GM12864 (cell line): ENCODE results near the gene SMKR1.

Source experiments
- DNase-seq: peaks from one replicate; pipeline ENCODE4 v3.0.0-alpha.2; 2011; ENCODE audit warnings: low read depth
- H3K4me3 ChIP-seq: 2 replicates; pipeline ENCODE4 v1.5.1; 2011; ENCODE audit warnings: mild to moderate bottlenecking, low read depth, low read length, control low read depth
- TF ChIP-seq, protein P1 (sequence below): IDR thresholded peaks from 2 replicates; pipeline ENCODE4 v1.5.1; 2011; ENCODE audit warnings: low read depth, mild to moderate bottlenecking, moderate library complexity, low read length, control low read depth, inconsistent platforms; ENCODE audit errors: missing control alignments

SMKR1 gene

DNA sequence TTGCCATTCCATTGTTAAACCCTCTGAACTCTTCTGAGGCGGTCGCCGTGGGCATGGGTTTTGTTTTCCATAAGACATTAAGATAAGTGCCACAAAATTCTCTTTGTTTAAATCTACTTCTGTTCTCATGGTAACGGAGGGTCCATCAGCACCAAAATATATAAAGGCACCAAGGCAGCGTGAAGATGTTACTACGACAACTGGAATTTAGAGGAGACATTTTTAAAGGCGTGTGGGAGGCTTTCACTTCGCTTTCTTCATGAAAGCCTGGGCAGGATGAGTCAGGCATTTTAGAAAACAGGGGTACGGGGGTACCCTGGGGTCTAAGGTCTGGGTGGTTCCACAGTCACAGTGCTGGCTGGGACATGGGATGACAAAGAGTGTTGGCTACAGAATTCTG lies 34.0 kb downstream of the SMKR1 start:
- TF ChIP-seq, protein P1, sequence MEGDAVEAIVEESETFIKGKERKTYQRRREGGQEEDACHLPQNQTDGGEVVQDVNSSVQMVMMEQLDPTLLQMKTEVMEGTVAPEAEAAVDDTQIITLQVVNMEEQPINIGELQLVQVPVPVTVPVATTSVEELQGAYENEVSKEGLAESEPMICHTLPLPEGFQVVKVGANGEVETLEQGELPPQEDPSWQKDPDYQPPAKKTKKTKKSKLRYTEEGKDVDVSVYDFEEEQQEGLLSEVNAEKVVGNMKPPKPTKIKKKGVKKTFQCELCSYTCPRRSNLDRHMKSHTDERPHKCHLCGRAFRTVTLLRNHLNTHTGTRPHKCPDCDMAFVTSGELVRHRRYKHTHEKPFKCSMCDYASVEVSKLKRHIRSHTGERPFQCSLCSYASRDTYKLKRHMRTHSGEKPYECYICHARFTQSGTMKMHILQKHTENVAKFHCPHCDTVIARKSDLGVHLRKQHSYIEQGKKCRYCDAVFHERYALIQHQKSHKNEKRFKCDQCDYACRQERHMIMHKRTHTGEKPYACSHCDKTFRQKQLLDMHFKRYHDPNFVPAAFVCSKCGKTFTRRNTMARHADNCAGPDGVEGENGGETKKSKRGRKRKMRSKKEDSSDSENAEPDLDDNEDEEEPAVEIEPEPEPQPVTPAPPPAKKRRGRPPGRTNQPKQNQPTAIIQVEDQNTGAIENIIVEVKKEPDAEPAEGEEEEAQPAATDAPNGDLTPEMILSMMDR: no peak
- no peak for DNase-seq
- H3K4me3 ChIP-seq: no peak overlapping the region

DNA sequence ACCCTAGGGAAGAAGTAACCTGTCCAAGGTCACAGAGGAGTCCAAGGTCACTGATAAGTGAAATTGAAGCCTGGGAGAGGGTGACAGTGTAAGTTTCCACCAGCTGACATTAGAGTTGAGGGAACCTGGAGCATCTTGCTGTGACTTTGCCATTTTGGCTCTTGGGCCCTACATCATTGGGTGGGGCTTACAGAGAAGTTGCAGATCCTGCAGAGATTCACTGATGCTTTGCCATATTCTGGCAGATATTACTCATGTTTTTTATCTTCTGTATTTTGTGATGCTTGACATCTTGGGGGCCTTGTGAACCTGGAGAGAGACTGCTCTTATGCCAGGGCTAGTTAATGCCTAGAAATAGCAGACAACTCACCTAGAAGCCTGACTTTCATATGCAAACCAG lies 36.5 kb downstream of the SMKR1 start:
- no peak overlapping the region for H3K4me3 ChIP-seq
- TF ChIP-seq, protein P1: no peak

DNA sequence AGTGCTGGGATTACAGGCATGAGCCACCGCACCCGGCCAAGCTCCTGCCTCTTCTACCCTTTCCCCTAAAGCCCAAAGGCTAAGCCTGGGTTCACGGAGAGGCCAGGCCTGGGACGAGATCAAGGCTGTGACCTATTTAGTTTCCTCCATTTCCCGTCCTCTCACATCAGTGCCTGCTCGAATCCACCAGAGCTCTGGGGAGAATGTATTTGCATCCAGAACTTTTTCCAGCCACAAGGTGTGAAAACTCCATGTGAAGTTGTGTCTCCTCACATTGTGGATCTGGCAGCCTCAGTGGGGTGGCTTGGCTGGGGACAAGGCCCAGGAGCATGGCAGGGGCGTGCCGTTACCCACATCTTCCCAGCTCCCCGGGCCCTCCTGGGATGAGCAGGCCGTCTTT lies 38.0 kb downstream of the SMKR1 start:
- TF ChIP-seq, protein P1: no peak
- no peak overlapping the region for H3K4me3 ChIP-seq
- no peak for DNase-seq

More for the DNA sequence above, 36.5 kb downstream of the SMKR1 start:
- no peak for DNase-seq

DNA sequence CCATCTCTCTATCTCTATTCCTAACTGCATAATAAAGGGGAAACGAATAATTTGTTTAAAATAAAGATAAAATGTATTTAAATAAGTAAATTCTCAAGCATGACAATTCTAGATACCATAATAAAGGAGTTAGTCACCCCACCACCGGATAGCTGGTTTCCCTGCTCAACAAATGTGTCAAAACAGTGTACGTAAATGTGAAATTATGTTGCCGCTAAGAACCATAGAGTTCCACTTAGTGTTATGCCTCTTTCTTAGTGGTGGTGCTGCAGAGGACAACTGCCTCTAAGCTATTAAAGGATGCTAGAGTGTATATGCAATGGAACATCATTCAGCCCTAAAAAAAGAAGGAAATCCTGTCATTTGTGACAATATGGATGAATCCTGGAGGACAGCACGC lies 42.4 kb downstream of the SMKR1 start:
- no peak overlapping the region for H3K4me3 ChIP-seq
- DNase-seq: no peak
- TF ChIP-seq, protein P1: no peak

DNA sequence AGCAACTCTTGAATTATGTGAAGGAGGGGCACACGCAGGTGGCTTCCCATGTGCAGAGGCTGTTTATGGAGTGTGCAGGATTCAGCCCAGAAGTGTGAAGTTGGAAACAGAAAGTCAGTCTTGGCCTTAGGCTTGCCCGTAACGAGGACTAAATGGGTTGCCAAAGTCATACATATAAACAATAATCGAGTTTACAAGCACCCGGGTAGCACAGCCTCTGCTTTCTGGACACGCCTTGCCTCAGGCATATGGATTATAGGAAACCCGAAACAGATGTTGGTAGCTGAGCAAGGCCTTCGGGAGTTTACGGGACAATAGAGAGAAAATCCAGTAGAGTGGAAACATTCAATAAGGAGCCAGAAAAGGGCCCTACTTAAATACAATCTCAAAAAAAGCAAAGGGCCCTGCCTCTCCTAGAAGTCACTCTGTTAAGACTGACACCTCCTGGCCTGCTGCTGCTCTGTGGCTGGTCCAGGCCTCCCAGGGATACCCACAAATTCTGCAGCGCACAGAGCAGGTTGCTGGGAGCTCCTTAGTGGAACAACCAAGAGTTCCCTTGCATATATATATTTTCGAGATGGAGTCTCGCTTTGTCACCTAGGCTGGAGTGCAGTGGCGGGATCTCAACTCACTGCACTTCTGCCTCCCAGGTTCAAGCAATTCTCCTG lies 48.5 kb downstream of the SMKR1 start:
- H3K4me3 ChIP-seq: no peak overlapping the region
- DNase-seq: no peak
- TF ChIP-seq, protein P1: no peak

DNA sequence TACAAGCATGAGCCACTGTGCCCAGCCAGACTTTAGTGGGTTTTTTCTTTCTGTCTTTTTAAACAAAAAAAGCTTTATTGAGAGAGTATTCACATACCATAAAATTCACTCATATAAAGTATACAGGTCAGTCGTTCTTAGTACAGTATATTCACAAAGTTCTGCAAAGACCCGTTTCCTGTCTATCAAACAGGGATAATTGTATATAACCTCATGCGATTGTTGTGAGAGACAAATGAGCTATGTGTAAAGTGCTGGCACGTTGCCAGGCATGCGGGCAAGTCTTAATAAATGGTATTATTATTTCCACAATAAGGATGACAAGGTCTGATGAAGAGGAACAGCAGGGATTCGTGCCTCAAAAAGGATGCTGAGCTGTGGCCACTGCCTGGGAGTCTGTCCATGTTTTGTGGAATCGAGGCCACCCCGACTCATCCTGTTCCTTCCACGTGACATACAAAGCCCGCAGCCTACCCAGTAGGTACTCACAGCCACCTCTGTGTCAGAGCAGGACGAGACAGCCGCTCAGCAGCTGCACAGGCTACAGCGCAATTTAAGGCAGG lies 51.6 kb downstream of the SMKR1 start:
- no peak for DNase-seq
- TF ChIP-seq, protein P1: no peak
- no peak overlapping the region for H3K4me3 ChIP-seq

DNA sequence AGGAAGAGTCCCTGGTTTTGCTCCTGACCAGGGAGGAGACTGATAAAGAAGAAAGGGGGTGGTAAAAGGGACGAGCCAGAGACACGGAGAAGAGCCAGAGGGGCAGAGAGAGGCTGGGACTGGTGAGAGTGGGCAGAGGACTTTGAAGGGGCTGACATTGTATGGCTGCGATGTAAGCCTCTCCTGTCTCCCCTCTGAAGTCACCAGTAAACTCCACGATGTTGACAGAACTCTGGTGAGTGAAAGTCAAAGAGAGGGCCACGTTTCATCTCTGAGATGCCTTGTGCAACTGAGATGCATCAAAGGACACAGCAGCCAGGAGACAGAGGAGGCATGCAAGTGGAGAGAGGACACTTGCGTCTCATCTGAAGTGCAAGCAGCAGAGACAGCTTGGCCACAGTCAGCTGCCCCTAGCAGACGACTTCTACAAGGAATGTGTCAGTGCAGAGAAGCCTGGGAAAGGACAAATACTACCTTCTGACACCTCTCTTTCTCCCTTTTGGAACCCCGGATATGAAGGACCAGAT lies 54.3 kb downstream of the SMKR1 start:
- no peak overlapping the region for H3K4me3 ChIP-seq
- no peak for DNase-seq
- TF ChIP-seq, protein P1: no peak
